DMS79 treated with DMSO at 0.1 percent for 48 hours (cell line): ENCODE results near the gene MT1HL1.
"Not testable (repeated sequence)": the region's sequence is repeated elsewhere in the genome, so short reads cannot be mapped to it uniquely, and the experiment has no call there.

Source experiments
- DNase-seq: peaks from one replicate; lab custom pipeline; 2025; lab: John Stamatoyannopoulos, UW

Gene MT1HL1

DNA sequence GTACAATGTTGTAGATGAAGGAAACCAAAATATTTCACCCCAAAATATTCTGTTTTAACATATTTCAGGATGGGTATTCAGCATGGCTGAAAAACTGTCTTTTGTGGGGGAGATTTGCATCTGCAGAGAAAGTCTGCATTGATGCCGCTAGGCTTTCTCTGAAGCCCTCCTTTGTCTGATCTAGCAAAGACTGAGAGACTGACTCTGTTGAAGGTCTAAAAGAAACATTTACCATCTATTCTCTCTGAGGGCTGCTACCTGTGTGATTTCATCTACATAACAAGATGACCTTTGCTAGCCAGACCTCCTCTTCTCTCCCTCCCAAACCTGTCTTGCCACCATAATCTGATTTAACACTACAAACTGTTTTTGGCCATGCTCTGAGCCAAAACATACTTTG, 12.4 kb upstream of the MT1HL1 start:
- no peak for DNase-seq

DNA sequence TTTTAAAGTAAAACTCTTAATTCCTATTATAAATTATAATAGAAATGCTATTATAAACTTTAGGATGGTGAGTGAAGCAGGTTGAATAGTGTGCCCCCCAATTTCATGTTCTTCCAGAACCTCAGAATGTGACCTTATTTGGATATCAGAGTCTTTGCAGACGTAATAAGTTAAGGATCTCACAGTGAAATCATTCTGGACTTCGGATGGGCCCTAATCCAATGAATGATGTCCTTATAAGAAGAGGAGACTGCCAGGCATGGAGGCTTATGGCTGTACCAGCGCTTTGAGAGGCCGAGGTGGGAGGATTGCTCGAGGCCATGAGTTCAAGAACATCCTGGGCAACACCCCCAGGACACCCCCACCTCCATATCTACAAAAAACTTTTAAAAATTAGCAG, 9.4 kb upstream of the MT1HL1 start:
- DNase-seq = no peak

DNA sequence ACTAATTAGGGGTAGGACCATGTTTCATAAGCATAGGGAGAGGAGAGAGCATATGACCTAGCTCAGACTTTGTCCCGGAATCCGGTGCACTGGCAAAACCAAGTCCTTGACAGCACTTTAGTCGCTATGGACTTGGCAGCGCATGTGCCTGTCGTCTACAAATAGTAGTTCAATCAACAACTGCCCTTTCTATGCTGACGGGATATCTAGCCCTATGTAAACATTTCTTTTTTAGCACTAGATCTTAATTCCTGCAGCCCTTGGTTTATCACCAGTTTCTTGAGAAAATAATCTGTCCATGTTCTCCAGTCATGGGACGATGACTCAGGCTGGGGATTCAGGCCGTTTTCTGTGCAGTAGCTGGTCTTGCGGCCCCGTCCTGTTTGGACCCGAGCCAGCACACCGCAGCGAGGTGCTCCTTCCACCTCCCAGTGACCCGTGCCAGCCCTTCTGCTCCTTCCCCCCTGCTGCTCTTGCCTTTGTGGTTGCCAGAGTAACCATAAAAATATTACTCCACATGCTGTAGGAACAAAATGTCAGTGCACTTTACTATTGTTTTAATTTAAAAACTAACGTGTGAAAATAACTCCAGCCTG, 8.6 kb upstream of the MT1HL1 start:
- peak; percentile 43 for DNase-seq

DNA sequence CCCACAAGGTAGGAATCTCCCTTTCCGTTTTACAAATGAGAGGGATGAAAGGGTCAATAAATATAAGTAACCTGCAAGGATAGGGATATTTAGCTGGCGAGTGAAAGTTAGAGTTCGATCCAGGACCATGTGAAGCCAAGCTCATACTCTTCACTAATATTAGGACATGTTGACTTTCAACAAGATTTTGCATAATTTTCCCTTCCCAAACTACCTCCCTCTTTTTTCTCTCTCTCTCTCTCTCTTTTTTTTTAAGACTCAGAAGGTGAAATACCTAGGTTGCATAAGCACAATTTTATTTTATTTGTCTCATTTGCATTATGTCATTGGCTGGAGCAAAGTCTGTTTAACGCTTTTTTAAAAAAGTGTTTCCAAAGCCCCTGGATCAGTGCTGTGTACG, 8.1 kb upstream of the MT1HL1 start:
- no peak for DNase-seq

DNA sequence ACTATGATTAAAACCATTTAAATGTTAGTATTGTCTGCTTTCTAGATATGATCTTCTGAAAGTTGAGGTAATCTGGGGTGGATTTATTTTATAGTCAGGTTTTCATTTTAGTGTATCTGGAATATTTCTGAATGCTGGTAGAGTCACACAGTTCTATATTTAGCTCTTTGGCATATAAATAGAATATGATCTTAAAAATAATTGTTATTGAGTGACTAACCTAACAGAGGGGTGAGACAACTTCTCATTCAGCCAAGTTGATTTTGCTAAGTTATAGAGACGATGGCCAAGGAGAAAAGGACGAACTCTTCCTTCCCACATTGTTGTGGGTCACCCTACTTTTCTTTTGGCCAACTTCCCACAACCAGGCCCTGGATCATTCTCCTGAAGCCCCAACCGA, 7.2 kb upstream of the MT1HL1 start:
- no peak for DNase-seq

DNA sequence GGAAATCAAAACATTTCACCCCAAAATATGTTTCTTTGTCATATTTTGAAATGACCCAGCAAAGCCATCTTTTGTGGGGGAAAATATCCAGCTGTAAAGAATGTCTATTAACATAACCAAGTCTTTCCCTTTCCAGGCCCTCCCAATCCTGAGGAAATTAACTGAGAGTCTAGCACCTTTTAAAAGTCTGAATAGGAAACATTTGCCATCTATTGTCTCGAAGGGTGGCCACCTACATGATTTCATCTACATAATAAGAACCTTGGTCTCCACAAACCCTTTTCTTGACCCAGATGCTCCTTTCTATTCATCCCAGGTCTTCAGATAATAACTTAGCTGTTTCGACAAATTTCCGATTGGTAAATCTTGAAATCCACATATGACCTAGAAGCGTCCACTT, 5.4 kb upstream of the MT1HL1 start:
- no peak for DNase-seq

DNA sequence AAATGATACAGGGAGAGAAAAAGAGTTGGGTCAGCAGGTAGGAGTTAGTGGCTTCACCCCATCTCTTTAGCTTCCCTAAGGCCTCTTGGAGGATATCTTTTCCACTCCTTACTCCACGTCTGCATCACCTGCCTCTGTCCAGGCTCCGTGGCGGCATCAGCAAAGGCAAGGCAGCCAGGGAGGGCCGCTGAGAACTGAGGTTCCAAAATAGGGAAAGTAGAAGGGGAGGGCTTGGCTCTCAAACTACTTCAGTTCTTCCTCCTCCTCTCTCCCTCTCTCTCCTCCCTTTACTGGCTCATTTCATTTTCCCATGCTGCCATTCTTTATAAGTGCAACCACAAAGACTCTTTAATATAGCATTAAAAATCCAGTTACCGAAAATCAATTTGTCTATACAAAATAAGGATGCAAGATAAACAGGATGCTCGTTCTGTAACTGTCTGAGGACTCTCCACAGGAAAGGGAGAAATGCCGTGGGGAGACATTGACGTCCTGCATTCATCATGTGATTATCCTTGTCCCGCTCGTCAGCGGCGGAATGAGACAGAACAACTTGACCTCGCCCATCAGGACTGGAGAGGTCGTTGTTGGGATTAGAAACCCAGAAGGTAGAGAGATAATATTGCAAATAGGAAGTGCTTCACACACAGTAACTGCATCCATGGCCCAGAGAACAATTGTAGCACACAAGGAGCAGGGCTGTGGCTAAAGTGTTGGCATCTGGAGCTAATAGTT, 3.1 kb upstream of the MT1HL1 start:
- DNase-seq = no peak

DNA sequence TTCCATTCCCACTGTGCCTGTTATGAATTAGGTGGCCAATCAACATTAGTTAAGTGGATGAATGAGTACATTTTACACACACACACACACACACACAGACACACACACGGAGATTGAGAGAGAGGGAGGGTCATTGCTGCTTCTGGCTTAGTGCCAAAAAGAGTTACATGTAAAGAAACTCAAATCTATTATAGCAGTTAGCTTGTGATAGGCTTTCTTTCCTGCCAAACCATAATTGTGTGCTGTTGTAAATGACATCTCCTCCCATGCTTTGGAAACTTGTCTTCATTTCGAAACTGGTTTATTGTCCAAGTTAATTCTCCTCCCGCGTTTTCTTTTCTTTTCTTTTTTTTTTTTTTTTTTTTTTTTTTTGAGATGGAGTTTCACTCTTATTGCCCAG, 1.4 kb upstream of the MT1HL1 start:
- no peak for DNase-seq

DNA sequence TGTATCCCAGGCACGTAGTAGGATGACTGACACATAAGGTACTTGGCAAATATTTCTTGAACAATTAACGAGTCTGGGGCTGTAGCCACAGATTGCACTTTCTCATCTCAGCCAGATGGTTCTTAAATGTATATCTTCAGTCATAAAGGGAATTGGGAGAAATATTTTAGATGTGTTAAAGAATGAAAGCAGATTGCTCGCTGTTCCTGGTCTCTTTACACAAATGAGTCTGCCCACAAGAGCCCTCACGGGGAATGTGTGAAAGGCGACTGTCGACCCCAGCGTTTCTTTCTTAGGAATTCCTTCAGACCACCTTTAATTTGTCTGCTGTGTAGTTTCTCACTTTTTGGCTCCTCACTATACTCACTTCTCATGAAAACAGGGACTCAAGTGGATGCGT, 725 bp downstream of the MT1HL1 start:
- DNase-seq = no peak

DNA sequence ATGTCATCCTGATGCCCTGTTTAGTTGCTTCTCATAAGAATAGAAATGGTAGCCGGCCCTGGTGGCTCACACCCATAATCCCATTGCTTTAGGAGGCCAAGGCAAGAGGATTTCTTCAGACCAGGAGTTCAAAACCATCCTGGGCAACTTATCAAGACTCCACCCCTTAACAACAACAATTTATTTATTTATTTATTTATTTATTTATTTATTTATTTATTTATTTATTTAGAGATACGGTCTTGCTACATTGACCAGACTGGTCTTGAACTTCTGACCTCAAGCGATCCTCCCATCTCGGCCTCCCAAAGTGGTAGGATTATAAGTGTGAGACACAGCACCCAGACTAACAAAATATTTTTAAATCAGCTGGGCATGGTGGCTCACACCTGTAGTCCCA, 4.0 kb downstream of the MT1HL1 start:
- DNase-seq = no peak

DNA sequence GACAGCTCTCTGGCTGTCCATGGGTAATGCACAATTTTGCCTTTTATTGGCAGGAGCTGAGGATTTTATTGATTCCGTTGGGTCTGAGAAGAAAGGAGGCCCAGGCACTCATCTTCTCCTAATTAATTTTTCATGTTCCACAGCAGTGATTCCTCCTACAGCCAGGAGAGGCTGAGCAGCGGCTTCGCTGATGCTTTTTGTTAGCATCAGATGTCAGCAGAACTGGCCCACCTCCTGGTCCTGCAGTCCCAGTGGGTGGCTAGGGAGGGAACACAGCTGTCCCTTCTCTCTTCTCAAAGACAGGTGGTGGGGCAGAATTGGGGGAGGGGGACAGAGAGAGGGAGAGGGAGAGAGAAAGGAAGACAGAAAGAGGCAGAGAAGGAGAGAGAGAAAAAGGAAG, 5.7 kb downstream of the MT1HL1 start:
- peak; percentile 6 for DNase-seq

DNA sequence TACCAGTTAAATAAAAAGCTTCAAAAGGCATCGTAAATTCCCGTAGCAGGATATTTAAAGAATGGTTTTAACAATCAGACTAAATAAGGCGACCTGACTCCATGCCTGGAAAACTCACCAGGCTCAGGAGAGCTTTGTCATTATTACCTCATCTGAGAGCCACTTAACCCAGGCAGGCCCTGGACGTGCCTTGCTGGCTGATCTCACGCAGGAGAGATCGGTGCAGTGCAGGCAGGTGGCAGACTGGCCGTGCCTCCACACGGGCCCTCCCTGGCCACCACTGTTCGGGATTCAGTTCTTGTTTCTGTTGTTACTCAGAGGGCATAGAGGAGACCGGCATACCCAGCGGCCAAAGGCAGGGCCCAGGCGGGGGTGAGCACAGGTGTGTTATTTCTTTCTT, 6.4 kb downstream of the MT1HL1 start:
- peak; percentile 62 for DNase-seq

DNA sequence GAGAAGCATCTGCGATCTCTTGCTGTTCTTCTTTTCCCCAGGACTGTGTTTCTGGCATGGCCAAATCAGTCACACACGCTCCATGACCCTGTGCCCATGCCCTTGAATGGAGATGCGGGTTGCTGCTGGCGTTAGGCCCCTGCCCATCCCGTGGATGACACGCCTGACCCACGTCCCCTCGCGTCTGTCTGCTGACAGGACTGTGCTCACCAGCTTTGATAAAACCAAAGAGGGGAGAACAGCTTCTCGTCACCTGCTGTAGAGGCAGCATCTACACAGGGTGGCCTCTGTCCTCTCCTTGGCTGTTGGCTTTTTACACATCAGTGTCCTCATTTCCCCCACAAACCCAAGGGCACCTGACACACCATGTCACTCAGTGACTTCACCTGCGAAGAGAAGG, 6.9 kb downstream of the MT1HL1 start:
- DNase-seq = no peak

DNA sequence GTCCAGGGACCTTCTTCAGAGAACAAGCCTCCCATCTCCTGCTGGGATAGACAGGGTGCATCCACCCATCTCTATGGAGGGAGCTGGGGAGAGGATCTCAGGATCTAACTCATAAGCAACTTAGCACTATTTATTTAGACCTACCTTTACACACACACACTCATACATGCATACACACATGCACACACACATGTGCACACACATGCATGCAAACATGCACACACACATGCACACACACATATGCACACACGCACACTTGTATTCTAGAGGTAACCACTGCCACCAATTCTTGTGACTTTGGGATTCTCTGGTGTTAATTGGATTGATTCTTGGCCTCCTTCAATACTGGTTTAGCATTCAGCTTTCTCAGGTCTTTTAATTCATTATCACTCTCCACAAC, 9.8 kb downstream of the MT1HL1 start:
- DNase-seq = no peak

DNA sequence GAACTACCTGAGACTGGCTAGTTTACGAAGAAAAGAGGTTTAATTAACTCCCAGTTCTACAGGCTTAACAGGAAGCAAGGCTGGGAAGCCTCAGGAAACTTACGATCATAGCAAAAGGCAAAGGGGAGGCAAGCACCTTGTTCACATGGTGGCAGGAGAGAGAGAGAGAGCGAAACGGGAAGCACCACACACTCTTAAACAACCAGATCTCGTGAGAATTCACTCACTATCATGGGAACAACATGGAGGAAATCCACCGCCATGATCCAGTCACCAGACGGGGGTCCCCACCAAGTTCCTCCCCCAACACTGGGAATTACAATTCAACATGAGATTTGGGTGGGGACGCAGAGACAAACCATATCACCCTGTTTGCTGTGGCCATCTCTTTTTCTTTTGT, 11.8 kb downstream of the MT1HL1 start:
- DNase-seq = no peak

DNA sequence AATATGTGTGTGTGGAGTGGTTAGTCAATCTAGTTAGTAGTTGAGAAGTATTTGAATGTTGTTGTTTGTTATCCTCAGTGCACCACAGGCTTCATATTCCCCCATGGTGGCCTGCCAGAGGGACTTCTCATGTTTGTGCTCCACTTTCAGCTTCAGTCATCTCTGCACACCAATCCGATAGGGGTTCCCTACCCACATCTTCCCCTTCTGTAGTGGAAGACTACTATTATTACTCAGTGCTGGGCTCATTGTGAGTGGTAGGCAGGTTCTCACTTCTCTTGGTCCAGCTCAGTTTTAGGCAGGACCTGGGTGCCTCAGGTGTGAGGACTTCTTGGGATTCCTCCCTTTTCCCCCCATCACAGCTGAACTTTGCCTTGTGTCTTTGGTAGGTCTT, 14.2 kb downstream of the MT1HL1 start:
- DNase-seq = no peak

DNA sequence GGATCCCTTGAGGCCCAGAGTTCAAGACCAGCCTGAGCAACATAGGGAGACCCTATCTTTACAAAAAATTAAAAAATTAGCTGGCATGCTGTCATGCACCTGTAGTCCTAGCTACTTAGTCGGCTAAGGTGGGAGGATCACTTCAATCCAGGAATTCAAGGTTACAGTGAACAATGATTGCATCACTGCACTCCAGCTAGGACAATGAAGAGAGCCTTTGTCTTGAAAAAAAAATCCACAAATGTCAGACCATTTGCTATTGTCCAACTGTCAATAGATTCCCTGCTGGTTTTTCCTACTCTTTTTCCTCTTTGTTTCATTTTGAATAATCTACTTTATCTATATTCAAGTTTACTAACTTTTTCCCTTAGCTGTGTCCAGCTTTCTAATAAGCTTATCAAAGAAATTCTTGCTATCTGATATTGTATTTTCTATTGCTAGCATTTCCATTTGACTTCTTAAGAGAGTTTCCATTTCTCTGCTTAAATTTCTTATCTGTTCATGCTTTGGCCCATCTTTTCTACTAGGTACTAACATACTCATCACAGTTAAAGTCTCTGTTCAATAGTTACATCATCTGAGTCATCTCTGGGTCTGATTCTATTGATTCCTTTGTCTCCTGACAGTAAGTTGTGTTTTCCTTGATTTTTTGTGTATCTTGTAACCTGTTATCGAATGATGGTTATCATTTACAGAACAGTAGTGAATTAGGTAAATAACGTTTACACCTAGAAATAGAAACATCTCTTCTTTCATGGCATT, 14.8 kb downstream of the MT1HL1 start:
- DNase-seq = no peak

DNA sequence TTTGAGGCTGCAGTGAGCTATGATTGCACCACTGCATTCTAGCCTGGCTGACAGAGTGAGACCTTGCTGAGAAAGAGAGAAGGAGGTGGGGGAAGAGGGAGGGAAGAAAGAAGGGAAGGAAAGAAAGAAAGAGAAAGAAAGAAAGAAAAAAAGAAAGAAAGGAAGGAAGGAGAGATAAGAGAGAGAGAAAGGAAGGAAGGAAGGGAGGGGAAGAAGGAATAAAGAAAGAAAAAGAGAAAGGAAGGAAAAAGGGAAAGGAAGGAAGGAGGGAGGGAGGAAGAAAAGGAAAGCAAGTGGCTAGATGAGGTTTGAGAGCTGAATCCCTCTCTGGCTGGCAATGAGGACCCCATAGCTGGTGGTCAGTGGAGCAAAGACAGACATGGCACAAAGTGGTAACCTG, 20.4 kb downstream of the MT1HL1 start:
- no peak for DNase-seq

DNA sequence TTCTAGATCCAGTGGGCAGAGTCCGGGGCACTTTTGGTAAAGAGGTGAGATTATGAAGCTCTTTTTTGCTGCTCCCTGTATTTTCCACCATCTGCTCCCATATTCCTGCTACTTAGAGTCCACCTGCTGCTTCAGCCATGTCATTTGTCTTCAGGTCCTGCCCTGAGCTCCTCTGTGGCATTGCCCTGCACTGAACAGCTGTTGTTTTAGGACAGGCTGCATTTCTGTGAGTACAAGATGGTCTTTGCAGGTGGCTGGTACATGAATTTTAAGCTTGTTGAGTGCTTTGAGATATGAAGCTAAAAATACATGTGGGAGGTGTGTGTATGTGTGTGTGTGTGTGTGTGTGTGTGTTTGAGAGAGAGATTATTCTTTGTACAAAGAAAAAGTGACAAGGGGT, 21.9 kb downstream of the MT1HL1 start:
- no peak for DNase-seq

DNA sequence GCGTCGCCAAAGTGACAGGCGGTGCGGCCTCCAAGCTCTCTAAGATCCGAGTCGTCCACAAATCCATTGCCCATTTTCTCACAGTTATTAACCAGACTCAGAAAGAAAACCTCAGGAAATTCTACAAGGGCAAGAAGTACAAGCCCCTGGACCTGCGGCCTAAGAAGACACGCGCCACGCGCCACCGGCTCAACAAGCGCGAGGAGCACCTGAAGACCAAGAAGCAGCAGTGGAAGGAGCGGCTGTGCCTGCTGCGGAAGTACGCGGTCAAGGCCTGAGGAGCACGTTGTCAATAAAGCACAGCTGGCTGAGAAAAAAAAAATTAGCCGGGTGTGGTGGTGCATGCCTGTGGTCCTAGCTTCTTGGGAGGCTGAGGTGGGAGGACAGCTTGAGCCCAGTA, 22.8 kb downstream of the MT1HL1 start:
- DNase-seq = not testable (repeated sequence)

DNA sequence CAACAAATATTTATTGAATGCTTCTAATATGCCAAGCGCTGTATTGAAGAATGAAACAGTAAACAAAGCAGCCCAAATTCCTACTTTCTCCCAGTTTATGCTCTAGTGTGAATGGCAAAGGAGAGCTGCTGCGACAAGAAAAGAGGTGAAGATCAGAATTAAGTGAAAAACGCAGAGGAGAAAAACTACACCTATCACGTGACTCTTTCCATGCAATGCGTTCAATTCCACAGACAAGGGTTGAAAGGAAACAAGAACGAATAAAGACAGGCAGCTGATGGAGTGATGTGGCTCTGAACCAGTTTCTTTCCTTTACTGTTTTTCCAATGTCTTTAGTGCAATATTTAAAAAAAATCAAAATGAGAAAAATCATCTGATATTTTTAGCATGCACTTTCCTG, 23.6 kb downstream of the MT1HL1 start:
- DNase-seq = no peak

DNA sequence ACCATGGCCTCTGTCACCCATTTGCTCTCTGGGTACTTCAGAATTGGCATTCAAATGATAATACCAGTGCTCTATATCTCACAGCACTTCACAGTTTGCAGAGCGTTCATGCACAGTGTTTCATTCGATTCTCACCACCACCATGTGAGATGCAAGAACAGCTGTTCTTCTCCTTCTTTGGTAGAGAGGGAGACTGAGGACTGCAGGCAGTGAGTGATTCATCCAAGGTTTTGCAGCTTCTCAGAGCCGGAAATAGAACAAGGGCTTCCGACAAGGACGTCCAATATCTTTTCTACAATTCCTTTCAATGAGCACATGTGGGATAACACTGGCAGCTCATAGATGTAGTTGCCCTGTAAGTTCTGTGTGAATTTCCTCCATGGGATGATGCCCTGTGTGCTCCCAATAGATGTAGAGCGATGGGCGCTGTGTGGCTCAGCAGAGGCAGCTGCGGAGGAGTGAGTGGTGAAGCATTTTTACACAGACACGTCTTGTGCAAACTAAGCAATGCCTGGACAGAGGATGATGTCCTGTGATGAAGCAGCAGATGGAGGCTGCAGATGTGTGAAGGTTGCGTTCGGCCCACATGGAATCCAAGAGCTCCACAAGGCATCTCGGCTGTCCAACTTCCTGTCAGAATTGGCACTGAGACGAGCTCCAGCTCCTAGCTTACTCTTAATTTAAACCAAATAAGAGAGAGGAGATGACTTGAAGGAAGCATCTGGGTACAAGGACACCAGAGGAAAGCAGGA, 24.9 kb downstream of the MT1HL1 start:
- no peak for DNase-seq

DNA sequence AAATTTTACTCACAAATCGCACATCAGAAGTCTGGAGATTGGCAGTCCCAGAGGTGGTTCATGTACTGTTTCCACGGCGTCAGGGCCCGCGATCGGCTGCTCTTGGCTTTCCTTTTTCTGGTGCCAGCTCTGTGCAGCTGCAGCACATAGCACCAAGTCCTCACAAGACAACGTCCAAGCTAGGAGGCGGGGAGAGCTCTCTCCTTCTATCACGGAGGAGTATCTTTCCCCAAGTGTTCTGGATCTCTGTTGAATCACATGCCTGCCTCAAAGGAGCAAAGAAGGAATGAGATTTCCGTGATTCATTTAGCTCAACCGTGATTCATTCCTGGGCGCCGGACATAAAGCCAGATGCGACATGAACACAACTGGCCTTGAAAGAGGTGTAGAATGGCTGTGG, 25.5 kb downstream of the MT1HL1 start:
- DNase-seq = no peak
